GM12892 (cell line): Measurements from ENCODE around the gene GPR39.

Experiments used
- POLR2A ChIP-seq: IDR thresholded peaks from 2 replicates; pipeline ENCODE4 v1.6.1; 2011; ENCODE audit warnings: low read depth, low read length, control low read depth
- POLR2AphosphoS5 ChIP-seq: IDR thresholded peaks from 2 replicates; pipeline ENCODE4 v1.6.1; 2011; ENCODE audit warnings: low read depth, low read length, control low read depth
- TAF1 ChIP-seq: IDR thresholded peaks from 2 replicates; pipeline ENCODE4 v1.6.1; 2011; ENCODE audit warnings: low read depth, mild to moderate bottlenecking, control low read depth, low read length, borderline replicate concordance

DNA sequence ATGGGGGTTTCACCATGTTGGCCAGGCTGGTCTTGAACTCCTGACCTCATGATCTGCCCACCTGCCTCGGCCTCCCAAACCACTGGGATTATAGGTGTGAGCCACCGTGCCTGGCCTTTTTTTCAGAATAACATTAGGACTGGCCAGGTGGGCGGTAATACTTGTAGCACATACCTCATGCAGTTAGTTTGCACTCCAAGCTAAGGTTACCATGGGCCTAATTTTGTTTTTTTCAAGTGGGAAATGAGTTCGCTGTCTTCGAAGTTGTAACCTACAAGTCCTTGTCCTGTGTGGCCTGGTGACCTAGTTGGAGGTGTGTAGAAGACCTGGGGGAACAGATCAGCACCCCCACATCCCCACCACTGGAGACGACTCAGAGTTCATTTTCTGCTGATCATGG is 178.6 kb downstream of the GPR39 start:
- TF ChIP-seq POLR2AphosphoS5 (no peak), POLR2A (no peak), TAF1 (no peak)
